Uterus (tissue), 2 donors: ENCODE results near the gene HEMK1.

Experiments
- CTCF ChIP-seq, 4 experiments: fragments of 200-600 bp in 2 of 4; fragments of 450-650 bp in 2 of 4; sonication (generic) in 2 of 4; IDR thresholded peaks; one replicate each; pipeline ENCODE4 v1.5.1; 2016 to 2019; ENCODE audit warnings: antibody characterized with exemption in 4 of 4, mild to moderate bottlenecking in 2 of 4, moderate library complexity in 1 of 4
- POLR2A ChIP-seq, 2 donors: fragments of 450-650 bp; IDR thresholded peaks; one replicate each; pipeline ENCODE4 v1.6.1; 2016; ENCODE audit warnings: antibody characterized with exemption in 2 of 2, mild to moderate bottlenecking in 1 of 2, moderate library complexity in 1 of 2

- TF ChIP-seq POLR2A (IDR thresholded peaks at IDR 0.05) (no peak), CTCF (IDR thresholded peaks at IDR 0.05) (no peak)
Observed at GRCh38 chr3:50521572-50521971, 47.8 kb upstream of the HEMK1 start.
